HG02973 (cell line): ENCODE measurements around the gene MLH1.
"Not testable (repeated sequence)": the region's sequence is repeated elsewhere in the genome, so short reads cannot be mapped to it uniquely, and the experiment has no call there.

Experiments
- ATAC-seq: cut with Tn5 transposase; IDR thresholded peaks from one replicate; pipeline ENCODE4 v1.9.1; 2021; ENCODE audit warnings: moderate library complexity; ENCODE audit not compliant: unreplicated experiment

MLH1 gene

DNA sequence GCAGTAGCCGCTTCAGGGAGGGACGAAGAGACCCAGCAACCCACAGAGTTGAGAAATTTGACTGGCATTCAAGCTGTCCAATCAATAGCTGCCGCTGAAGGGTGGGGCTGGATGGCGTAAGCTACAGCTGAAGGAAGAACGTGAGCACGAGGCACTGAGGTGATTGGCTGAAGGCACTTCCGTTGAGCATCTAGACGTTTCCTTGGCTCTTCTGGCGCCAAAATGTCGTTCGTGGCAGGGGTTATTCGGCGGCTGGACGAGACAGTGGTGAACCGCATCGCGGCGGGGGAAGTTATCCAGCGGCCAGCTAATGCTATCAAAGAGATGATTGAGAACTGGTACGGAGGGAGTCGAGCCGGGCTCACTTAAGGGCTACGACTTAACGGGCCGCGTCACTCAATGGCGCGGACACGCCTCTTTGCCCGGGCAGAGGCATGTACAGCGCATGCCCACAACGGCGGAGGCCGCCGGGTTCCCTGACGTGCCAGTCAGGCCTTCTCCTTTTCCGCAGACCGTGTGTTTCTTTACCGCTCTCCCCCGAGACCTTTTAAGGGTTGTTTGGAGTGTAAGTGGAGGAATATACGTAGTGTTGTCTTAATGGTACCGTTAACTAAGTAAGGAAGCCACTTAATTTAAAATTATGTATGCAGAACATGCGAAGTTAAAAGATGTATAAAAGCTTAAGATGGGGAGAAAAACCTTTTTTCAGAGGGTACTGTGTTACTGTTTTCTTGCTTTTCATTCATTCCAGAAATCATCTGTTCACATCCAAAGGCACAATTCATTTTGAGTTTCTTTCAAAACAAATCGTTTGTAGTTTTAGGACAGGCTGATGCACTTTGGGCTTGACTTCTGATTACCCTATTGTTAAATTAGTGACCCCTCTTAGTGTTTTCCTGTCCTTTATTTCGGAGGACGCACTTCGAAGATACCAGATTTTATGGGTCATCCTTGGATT, at the start of gene MLH1:
Gene MLH1 (plus strand): TSS at position 193 of the 958 bp plus-strand sequence. CDS start 30 bp downstream, at position 223.
- ATAC-seq = peak; percentile 88

DNA sequence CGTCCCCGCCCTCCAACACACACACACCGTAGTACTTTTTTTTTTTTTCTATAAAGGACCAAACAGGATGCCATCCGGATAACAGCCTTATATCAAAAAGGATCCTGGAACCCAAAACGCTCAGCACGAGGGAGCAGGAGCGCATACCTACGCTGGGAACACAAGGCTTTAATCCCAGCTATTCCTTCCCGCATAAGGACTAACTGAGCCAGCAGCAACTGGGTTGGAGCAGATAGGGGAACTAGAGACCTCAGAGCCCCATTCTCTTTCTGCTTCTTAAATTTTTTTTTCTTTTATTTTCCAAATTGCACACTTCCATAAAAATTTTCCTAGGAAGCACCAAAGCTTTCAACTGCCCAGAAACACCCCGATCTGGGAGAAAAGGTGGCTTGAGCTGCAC, 49.7 kb upstream of the MLH1 start:
- no peak for ATAC-seq

DNA sequence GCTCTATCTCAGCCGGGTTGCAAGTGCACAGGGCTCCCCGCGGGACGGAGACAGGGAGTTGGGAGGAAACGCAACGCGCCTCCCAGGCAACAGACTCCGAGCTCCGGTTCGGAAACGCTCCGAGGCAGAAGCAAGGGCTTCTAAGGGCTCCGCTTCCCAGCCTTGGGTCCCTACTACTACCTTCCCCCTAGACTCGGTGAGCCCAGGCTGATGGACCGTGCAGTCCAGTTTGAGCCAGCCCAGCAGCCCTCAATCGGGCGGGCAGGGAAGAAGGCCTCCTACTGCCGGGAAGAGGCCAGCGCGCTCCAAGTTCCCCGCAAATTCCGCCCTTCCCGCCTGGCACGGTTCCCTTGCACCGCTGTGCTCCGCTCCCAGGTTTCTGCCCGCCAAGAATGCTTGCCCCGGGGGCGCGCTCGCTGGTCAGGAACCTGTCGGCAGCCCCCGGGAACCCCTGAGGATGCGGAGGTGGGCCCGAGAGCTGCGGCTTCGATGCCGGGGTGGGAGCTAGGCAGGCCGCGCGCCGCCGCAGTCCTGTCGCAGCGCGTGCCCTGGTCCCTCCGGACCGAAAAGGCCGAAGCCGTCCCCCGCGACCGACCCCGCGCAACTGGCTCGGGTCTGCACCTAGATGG, 49.2 kb upstream of the MLH1 start:
- ATAC-seq = peak; percentile 44

DNA sequence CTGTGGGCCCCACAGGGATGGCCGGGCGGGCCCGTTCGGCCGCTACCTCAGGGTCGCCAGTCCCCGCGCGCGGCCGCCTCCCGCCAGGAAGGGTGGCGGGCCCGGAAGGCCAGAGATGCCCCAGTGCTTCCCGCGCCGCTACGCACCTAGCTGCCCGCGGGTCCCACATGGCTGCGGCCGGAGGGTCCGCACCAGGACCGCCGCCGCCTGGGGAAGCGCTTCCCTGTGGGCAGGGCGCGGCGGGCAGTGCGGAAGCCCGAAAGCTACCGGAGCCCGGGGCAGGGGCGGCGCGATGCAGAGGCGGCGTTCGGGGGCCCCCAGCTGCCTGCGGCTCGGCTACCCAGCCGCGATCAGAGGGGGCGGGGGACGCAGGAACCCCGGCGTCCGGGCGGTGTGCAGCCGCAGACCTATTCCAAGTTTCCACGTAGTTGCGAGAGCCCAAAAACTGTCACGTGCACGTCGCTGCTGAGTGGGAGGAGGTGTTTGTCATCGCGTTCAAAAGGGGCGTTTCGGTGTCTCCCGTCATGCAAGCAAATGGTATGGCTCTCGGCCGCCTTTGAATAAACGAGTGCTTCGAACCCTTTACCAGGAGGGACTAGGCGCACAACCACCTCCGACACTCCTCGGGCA, 48.6 kb upstream of the MLH1 start, which contains the start of gene TRANK1:
Gene TRANK1 (minus strand): TSS at position 414 of the 630 bp plus-strand sequence. CDS start 245 bp downstream, at position 169.
- ATAC-seq = peak; percentile 51

DNA sequence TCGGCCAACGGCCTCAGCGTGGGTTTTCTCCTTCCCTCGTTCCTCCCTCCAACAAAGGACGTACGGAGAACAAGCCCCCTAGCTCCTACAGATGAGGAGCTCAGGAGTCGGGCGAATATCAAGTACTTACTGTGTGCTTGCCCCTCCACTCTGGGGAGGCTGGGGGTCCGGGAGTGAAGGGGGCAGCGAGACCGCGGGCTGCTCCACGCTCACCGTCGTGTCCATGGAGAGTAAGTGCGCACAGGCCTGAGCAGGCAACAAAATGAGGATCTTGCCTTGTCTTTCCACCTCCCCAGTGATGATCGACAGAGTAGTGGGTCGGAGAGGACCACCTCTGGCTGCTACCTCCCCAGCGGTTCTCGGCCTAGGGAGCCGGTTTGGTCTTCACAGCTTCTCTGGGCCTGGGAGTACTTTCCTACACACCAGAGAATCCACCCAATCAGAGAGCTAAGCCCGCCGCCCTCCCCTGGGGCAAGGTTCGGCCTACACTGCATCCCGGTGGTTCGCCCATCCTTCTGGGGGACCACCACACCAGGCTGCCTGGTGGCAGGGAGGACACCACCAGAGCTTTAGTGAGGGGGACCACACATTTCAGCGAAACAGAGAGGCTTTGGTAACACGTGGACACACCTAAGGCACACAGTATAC, 47.9 kb upstream of the MLH1 start:
- no peak for ATAC-seq

DNA sequence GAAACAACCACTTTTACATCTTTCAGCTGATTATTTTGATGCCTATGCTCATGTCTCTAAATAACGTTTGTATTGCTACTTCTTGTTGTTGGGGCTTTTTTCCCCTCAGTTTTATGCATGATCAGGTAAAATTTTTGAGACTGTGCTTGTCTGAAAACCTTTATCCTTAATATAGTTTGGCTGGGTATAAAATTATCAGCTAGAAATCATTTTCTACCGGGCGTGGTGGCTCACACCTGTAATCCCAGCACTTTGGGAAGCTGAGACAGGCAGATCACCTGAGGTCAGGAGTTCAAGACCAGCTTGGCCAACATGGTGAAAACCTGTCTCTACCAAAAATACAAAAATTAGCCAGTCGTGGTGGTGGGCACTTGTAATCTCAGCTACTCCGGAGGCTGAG, 45.5 kb upstream of the MLH1 start:
- not testable (repeated sequence) for ATAC-seq

DNA sequence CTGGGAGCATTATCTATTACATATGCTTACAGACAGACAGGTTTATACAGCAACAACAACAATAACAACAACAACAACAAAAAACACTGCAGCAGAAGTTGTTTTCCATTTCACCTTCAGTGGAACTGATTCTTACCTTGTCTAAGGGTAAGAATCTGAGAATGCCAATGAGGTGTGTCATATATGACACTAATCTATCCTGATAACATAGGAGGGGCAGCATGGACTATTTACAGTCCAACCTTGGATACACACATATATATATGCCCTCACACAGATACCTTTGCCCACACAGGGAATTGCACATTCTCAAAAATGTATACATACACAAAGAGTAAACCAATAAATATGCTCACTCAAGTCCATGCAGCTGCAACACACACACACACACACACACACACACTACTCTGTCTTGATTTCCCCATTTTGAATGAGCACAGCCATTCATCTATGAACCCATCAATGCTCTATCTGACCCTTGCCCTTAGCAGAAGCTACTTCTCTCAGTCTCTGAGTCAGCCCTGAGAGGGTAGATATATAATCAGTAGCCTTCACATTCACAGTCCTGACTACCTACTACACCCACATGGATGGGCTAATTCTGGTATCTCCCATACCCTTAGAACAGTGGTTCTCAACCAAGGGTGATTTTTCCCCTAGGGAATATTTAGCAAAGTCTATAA, 38.7 kb upstream of the MLH1 start:
- ATAC-seq = no peak

DNA sequence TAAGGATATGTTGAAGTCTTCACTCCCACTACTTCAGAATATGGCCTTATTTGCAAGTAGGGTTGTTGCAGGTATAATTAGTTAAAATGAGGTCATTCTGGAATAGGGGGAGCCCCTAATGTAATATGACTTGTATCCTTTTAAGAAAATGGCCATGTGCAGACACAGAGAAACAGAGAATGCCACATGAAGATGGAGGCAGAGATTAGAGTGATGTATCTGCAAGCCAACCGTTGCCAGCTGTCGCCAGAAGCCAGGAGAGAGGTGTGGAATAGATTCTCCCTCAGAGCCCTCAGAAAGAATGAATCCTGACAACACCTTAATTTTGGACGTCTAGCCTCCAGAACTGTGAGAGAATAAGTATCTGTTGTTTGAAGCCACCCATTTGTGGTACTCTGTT, 37.2 kb upstream of the MLH1 start:
- ATAC-seq = no peak

DNA sequence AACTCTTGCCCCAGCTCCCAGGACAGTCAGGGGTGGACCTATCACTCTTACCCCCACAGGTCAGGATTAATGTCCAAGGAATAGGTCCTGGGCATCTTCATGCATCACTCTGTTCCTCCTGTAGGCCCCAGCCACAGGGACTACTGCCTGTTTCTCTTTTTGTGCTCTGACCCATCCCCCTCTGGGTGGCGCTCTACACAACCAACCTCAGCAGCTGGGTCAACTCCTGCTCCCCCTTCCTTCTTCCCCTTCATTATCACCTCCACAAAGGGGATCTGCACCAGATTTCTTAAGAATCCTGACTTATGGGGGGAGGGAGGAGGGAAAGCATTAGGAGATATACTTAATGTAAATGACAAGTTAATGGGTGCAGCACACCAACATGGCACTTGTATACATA, 36.3 kb upstream of the MLH1 start:
- ATAC-seq = no peak

DNA sequence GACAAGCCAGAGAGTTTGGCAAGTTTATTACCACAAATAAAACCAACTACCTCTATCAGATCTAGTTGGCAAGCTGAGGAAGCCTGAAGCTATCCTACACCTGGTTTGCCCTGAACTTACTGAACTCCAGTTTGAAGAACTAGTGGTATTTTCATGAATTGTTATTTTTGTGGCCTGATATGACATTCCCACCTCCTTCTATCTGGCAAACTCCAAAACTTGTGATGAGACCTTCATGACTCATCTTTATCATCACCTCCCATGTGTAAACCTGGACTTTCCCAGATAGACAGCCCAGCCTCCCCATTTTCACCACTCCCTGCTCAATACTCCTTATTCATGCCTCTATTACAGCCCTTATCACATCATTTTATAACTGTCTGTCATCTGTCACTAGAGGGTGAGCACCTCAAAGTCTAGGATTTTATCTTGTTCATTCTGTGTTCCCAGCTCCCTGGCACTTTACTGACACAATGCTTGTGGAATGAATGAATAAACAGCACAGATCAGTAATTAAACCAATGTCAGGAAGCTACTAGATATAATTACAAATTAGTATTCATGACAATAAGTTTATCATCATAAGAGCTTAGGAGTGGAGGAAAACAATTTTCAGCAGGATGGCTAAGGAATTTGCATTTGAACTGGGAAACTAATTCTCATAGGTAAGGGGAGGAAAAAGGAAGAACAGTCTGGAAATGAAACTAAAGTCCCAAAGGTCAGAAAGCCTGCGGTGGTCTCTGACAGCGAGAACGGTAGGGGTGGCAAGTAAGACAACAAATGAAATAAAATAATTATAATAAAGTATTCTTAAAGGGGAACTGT, 35.2 kb upstream of the MLH1 start:
- peak; percentile 5 for ATAC-seq

DNA sequence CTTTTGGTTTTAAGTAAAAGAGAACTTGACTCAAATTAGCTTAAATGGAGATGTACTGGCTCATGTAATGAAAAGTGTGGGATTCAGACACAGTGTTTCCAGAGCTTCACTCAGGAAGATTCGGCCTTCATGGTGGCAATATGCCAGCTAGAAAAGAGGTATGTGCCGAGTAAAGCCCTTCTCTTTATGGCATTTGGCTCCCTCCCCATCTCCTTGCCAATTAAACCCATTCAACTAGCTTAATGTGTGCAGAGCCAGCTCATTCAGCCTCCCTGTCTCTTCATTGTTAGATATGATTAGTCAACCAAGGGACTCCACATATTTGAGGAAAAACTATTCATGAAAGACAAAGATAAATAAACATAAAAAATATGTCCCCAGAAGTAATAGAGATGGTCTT, 33.5 kb upstream of the MLH1 start:
- ATAC-seq = no peak

DNA sequence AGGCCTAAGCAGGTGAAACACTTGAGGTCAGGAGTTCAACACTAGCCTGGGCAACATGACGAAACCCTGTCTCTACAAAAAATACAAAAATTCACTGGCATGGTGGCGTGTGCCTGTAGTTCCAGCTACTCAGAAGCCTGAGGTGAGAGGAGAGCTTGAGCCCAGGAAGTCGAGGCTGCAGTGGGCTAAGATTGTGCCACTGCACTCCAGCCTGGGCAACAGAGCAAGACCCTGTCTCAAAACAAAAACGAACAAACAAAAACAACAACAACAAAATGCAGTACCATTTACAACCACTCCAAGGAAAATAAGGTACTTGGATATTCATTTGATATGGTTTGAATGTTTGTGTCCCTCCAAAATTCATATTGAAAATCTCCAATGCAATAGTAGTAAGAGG, 32.8 kb upstream of the MLH1 start:
- no peak for ATAC-seq

DNA sequence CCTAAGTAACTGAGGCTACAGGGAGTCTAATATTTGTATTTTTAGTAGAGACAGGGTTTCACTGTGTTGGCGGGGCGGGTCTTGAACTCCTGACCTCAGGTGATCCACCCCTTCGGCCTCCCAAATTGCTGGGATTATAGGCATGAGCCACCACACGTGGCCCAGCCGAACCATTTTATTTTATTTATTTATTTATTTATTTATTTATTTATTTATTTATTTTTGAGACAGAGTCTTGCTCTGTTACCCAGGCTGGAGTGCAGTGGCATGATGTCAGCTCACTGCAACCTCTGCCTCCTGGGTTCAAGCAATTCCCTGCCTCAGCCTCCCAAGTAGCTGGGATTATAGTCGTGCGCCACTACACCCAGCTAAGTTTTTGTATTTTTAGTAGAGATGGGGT, 30.3 kb upstream of the MLH1 start:
- not testable (repeated sequence) for ATAC-seq

DNA sequence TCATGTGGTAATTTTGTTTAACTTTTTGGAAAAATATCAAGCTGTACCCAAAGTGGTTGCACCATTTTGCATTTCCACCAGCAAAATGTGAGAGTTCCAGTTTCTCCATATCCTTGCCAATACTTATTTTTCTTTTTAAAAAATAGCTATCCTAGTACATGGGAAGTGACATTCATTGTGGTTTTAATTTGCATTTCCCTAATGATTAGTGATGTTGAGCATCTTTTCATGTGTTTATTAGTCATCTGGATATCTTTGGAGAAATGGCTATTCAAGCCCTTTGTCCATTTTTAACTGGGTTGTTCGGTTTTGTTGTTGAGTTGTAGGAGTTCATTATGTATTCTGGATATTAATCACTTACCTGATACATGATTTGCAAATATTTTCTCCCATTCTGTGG, 29.0 kb upstream of the MLH1 start:
- ATAC-seq = no peak

DNA sequence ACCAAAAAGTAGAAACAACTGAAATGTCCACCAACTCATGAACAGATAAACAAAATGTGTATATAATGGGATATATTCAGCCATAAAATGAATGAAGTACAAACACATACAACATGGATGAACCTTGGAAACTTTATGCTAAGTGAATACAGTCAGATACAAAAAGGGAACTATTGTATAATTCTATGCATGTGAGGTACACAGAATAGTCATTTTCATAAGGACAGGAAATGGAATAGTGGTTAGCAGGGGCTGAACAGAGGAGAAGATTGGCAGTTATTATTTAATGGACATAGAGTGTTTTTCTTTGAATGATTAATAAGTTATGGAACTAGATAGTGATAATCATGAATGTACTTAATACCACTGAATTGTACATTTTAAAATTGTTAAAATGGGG, 28.5 kb upstream of the MLH1 start:
- peak; percentile 68 for ATAC-seq

DNA sequence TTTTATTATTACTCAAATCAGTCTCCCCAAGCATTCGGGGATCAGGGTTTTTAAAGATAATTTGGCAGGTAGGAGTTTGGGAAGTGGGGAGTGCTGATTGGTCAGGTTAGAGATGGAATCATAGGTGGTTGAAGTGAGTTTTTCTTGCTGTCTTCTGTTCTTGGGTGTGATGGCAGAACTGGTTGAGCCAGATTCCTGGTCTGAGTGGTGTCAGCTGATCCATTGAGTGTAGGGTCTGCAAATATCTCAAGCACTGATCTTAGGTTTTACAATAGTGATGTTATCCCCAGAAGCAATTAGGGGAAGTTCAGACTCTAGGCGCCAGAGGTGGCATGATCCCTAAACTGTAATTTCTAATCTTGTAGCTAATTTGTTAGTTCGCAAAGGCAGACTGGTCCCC, 27.9 kb upstream of the MLH1 start:
- no peak for ATAC-seq

DNA sequence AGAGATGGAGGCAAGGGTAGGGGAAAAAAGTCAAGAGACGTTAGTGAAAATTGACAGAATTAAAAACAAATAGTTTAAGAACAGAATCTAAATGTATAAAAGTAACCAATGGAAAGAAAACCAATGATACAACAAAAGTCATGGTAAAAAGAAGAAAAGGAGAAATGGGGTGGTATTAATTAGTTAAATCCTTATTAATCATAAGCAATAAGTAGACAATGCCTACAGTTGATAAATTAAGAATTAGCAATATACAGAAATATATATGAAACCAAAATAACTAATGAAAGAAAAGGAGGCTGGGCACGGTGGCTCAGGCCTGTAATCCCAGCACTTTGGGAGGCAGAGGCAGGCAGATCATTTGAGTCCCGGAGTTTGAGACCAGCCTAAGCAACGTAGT, 24.2 kb upstream of the MLH1 start:
- no peak for ATAC-seq

DNA sequence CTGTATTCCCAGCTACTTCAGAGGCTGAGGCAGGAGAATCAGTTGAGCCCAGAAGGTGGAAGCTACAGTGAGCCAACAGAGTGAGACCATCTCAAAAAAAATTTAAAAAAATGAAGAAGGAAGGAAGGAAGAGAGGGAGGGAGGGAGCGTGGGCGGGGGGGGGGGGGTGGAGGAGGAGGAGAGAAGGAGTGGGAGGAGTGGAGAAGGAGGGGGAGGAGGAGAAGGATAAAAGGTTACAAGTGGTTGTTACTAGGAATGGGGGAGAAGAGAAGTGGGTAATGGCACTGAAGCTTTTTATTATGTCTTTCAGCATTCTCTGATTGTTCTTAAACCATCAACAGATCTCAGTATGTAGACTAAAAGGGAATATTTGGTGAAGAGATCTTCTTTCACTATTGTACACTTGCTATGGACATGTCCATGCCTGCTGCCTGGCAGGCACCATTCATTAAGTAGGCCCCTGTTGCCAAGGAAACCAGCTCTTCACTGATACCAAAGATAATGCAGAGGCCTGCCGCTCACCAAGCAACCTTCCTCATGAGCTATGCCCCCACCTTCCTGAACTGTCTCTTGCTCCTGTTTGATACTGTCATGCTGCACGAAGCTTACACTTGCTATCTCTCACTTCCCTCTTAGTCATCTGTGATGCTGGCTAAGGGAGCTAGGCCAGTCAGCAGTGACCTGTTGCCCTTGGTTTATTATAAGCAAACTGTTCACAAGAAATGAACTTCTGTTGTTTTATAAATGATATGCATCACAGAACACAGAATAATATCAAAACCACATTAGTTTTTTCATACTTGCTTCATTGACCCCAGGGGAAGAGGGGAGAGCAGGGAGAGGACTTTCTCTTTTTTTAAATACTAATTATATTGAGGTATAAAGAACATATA, 23.5 kb upstream of the MLH1 start:
- ATAC-seq = peak; percentile 99

DNA sequence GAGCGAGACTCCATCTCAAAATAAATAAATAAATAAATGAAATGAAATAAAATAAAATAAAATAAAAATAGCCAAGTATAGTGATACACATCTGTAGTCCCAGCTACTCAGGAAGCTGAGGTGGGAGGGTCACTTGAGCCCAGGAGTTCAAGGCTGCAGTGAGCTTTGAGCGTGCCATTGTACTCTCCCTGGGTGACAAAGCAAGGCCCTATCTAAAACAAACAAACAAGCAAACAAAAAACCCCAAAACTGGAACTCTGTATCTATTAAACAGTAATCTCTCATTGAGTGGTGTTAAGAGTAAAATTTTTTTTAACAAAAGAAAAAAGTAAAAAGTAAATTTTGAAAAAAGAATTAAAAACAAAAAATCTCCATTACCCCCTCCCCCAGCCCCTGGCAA, 21.2 kb upstream of the MLH1 start:
- no peak for ATAC-seq
